Trophoblast cell (in vitro differentiated cells and primary cell): ENCODE measurements around the gene PATL2.
"Not testable (repeated sequence)": the region's sequence is repeated elsewhere in the genome, so short reads cannot be mapped to it uniquely, and the experiment has no call there.

ENCODE experiments used
- DNase-seq, 2 donors: peaks; one replicate each; pipeline ENCODE4 v3.0.0-alpha.2; 2016
- H2AFZ ChIP-seq: 2 replicates; pipeline ENCODE4 v1.6.1; 2013; ENCODE audit warnings: low read length, moderate library complexity, mild to moderate bottlenecking; ENCODE audit not compliant: insufficient read depth, poor library complexity
- H2AK5ac ChIP-seq: 2 replicates; pipeline ENCODE4 v1.6.1; 2013; ENCODE audit warnings: mild to moderate bottlenecking, low read length
- H2BK120ac ChIP-seq: 2 replicates; pipeline ENCODE4 v1.6.1; 2013; ENCODE audit warnings: low read length, mild to moderate bottlenecking, moderate library complexity; ENCODE audit not compliant: insufficient read depth, poor library complexity
- H2BK12ac ChIP-seq: 2 replicates; pipeline ENCODE4 v1.6.1; 2013; ENCODE audit warnings: mild to moderate bottlenecking, low read length, moderate library complexity
- H2BK5ac ChIP-seq: 2 replicates; pipeline ENCODE4 v1.6.1; 2013; ENCODE audit warnings: low read length, low read depth, moderate library complexity, mild to moderate bottlenecking; ENCODE audit not compliant: poor library complexity
- H3K14ac ChIP-seq: 2 replicates; pipeline ENCODE4 v1.6.1; 2013; ENCODE audit warnings: mild to moderate bottlenecking, low read length
- H3K18ac ChIP-seq: 2 replicates; pipeline ENCODE4 v1.6.1; 2013; ENCODE audit warnings: mild to moderate bottlenecking, low read length
- H3K23ac ChIP-seq: 2 replicates; pipeline ENCODE4 v1.6.1; 2013; ENCODE audit warnings: low read length
- H3K27ac ChIP-seq: 2 replicates; pipeline ENCODE4 v1.5.1; 2013; ENCODE audit warnings: low read depth, mild to moderate bottlenecking, inconsistent platforms, low read length, moderate library complexity
- H3K27me3 ChIP-seq: 2 replicates; pipeline ENCODE4 v1.6.1; 2013; ENCODE audit warnings: inconsistent platforms, mild to moderate bottlenecking, low read length, moderate library complexity; ENCODE audit not compliant: insufficient read depth
- H3K36me3 ChIP-seq, 2 experiments: 1 replicate in 1 of 2; 2 replicates in 1 of 2; pipeline ENCODE4 v1.6.1; 2013; ENCODE audit warnings: low read length in 2 of 2, mild to moderate bottlenecking in 2 of 2, moderate library complexity in 1 of 2; ENCODE audit not compliant: insufficient read depth in 2 of 2, control insufficient read depth in 1 of 2
- H3K4ac ChIP-seq: 2 replicates; pipeline ENCODE4 v1.6.1; 2013; ENCODE audit warnings: low read depth, mild to moderate bottlenecking, low read length, moderate library complexity
- H3K4me1 ChIP-seq, 2 experiments: 1 replicate in 1 of 2; 2 replicates in 1 of 2; pipeline ENCODE4 v1.6.1; 2013; ENCODE audit warnings: low read length in 2 of 2, mild to moderate bottlenecking in 2 of 2, moderate library complexity in 1 of 2; ENCODE audit not compliant: insufficient read depth in 2 of 2, control insufficient read depth in 1 of 2
- H3K4me2 ChIP-seq: 2 replicates; pipeline ENCODE4 v1.6.1; 2013; ENCODE audit warnings: inconsistent platforms, mild to moderate bottlenecking, low read length, moderate library complexity
- H3K4me3 ChIP-seq: 2 replicates; pipeline ENCODE4 v1.5.1; 2013; ENCODE audit warnings: mild to moderate bottlenecking, low read depth, low read length, inconsistent platforms
- H3K79me1 ChIP-seq: one replicate; pipeline ENCODE4 v1.6.1; 2013; ENCODE audit warnings: low read length
- H3K79me2 ChIP-seq: 2 replicates; pipeline ENCODE4 v1.6.1; 2013; ENCODE audit warnings: low read length, mild to moderate bottlenecking; ENCODE audit not compliant: control insufficient read depth, insufficient read depth, poor library complexity
- H3K9ac ChIP-seq: 2 replicates; pipeline ENCODE4 v1.6.1; 2013; ENCODE audit warnings: mild to moderate bottlenecking, low read length
- H3K9me3 ChIP-seq: 2 replicates; pipeline ENCODE4 v1.6.1; 2013; ENCODE audit warnings: low read depth, mild to moderate bottlenecking, control low read depth, inconsistent platforms, low read length; ENCODE audit not compliant: insufficient read depth
- H4K12ac ChIP-seq: 2 replicates; pipeline ENCODE4 v1.6.1; 2013; ENCODE audit warnings: low read depth, mild to moderate bottlenecking, low read length, moderate library complexity
- H4K8ac ChIP-seq: 2 replicates; pipeline ENCODE4 v1.6.1; 2013; ENCODE audit warnings: low read depth, mild to moderate bottlenecking, low read length, moderate library complexity
- H4K91ac ChIP-seq: one replicate; pipeline ENCODE4 v1.6.1; 2013; ENCODE audit warnings: low read depth, mild to moderate bottlenecking, low read length, moderate library complexity
- WGBS: extraction: QIAGEN DNeasy Blood & Tissue Kit; methylation state at CpG from one replicate; pipeline ENCODE4 v1.1.7; 2013; ENCODE audit warnings: missing lambda C conversion rate; ENCODE audit not compliant: insufficient read length, insufficient coverage; ENCODE audit errors: extremely low coverage; 5-methylcytosine and 5-hydroxymethylcytosine counted together

PATL2 gene

DNA sequence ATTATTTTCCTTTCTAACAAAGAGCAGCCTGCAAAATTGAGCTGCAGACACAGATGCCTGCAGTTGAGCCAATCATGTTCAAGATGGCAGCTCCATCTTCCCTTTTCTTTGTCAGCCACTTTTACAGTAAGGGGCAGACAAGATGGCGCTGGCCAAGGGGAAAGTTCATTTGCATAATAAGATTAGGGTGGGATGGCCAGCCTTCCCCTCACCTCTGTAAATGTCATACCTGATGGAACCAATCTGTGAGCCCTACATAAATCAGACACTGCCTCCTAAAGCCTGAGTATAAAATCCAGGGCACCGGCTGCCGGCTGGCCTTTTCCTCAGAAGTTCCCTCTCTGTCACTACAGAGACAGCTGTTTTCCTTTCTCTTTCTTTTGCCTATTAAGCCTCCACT lies 15.8 kb downstream of the PATL2 start:
- no peak overlapping the region for H3K4me2 ChIP-seq
- H4K8ac ChIP-seq = no peak overlapping the region
- H3K23ac ChIP-seq = no peak overlapping the region
- H4K91ac ChIP-seq = no peak overlapping the region
- H3K79me1 ChIP-seq = no peaks in the 10 kb centered on the region
- no peak overlapping the region for H2BK120ac ChIP-seq
- no peak overlapping the region for H3K18ac ChIP-seq
- H2AFZ ChIP-seq = no peak overlapping the region
- H3K4ac ChIP-seq = no peak overlapping the region
- H2BK5ac ChIP-seq = no peak overlapping the region
- H3K4me1 ChIP-seq = no peaks in the 10 kb centered on the region
- no peaks in the 10 kb centered on the region for H3K79me2 ChIP-seq
- H4K12ac ChIP-seq = no peak overlapping the region
- no peak overlapping the region for H3K9ac ChIP-seq
- no peak overlapping the region for H3K14ac ChIP-seq
- no peak overlapping the region for H3K27ac ChIP-seq
- H3K4me3 ChIP-seq = no peak overlapping the region
- no peak overlapping the region for H2BK12ac ChIP-seq
- WGBS = no CpG with 5 or more reads among the region's 3 CpGs
- no peaks in the 10 kb centered on the region for H3K36me3 ChIP-seq
- H3K9me3 ChIP-seq = no peaks in the 10 kb centered on the region
- H2AK5ac ChIP-seq = no peak overlapping the region
- H3K27me3 ChIP-seq = no peaks in the 10 kb centered on the region
- DNase-seq = no peak

DNA sequence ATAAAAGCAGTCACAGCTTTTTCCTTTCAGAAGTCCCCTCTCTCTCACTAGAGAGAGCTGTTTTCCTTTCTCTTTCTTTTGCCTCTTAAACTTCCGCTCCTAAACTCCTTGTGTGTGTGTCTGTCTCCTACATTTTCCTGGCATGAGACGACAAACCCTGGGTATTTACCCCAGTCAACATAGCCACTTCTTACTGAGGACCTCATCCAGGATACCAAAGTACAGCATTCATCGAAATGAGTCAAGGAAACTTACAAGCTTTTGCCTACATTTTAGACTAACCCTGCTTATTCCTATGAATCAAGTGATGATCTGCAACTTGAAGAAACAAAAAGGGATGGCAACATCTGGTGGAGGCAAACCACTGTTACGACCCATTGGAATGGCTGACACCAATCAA lies 16.7 kb downstream of the PATL2 start:
- H3K27ac ChIP-seq = no peak overlapping the region
- no peaks in the 10 kb centered on the region for H3K4me1 ChIP-seq
- H4K8ac ChIP-seq = no peak overlapping the region
- no peak overlapping the region for H3K4me2 ChIP-seq
- no peak overlapping the region for H3K18ac ChIP-seq
- H2BK12ac ChIP-seq = no peak overlapping the region
- no peak overlapping the region for H3K4me3 ChIP-seq
- H4K12ac ChIP-seq = no peak overlapping the region
- no peak overlapping the region for H2AK5ac ChIP-seq
- no peaks in the 10 kb centered on the region for H3K79me2 ChIP-seq
- no peak overlapping the region for H4K91ac ChIP-seq
- no peak overlapping the region for H3K23ac ChIP-seq
- no peak overlapping the region for H3K4ac ChIP-seq
- no peaks in the 10 kb centered on the region for H3K27me3 ChIP-seq
- no peaks in the 10 kb centered on the region for H3K79me1 ChIP-seq
- H2BK5ac ChIP-seq = no peak overlapping the region
- no peak overlapping the region for H3K9ac ChIP-seq
- H3K14ac ChIP-seq = no peak overlapping the region
- WGBS = no CpG with 5 or more reads among the region's 4 CpGs
- H3K36me3 ChIP-seq = no peaks in the 10 kb centered on the region
- no peak overlapping the region for H2AFZ ChIP-seq
- DNase-seq = no peak
- H2BK120ac ChIP-seq = no peak overlapping the region
- H3K9me3 ChIP-seq = no peaks in the 10 kb centered on the region

DNA sequence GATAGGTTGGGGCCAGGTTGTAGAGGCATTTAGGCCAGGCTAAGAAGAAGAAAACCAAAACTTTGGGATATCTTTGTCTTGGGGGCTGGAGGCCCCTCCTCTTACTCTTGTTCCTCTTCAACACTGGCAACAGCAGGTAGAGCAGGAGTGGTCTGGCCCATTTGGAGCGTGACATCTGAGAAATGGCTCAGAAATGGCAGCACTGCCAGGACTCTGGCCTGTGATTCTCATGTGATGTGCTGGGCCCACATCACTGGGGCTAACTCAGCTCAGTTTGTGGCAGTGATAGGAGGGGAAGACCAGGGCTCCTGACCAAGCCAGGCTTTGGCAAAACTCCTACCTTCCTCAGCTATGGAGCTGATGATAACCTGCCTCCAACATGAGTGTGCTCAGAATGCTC lies 18.5 kb downstream of the PATL2 start:
- no peak overlapping the region for H4K91ac ChIP-seq
- no peaks in the 10 kb centered on the region for H3K79me2 ChIP-seq
- H3K4me2 ChIP-seq = no peak overlapping the region
- no peak overlapping the region for H4K12ac ChIP-seq
- H3K36me3 ChIP-seq = no peaks in the 10 kb centered on the region
- H3K4me3 ChIP-seq = no peak overlapping the region
- DNase-seq = no peak
- no peak overlapping the region for H3K27ac ChIP-seq
- whole genome bisulfite sequencing = no CpG with 5 or more reads among the region's 1 CpG
- no peak overlapping the region for H4K8ac ChIP-seq
- no peak overlapping the region for H2AK5ac ChIP-seq
- no peaks in the 10 kb centered on the region for H3K79me1 ChIP-seq
- H3K9me3 ChIP-seq = no peaks in the 10 kb centered on the region
- H3K4me1 ChIP-seq = no peaks in the 10 kb centered on the region
- H3K4ac ChIP-seq = no peak overlapping the region
- H3K27me3 ChIP-seq = no peaks in the 10 kb centered on the region
- H2BK5ac ChIP-seq = no peak overlapping the region
- no peak overlapping the region for H3K9ac ChIP-seq
- no peak overlapping the region for H3K14ac ChIP-seq
- no peak overlapping the region for H3K18ac ChIP-seq
- H2BK120ac ChIP-seq = no peak overlapping the region
- no peak overlapping the region for H2BK12ac ChIP-seq
- no peak overlapping the region for H2AFZ ChIP-seq
- no peak overlapping the region for H3K23ac ChIP-seq

DNA sequence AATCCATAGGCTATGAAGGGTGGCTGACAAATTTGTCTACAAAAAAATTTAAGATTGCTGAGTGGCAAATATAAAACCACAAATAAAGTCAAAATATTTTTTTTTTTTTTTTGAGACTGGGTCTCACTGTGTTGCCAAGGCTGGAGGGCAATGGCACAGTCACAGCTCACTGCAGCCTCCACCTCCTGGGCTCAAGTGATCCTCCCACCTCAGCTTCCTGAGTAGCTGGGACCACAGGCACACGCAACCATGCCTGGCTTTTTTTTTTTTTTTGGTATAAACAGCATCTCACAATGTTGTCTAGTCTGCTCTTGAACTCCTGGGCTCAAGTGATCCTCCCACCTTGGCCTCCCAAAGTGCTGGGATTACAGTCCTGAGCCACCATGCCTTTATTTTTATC lies 20.9 kb downstream of the PATL2 start:
- H3K4me2 ChIP-seq, H2BK120ac ChIP-seq, H3K36me3 ChIP-seq, H3K4me1 ChIP-seq, H4K8ac ChIP-seq, H3K4ac ChIP-seq, H3K79me1 ChIP-seq, H3K9ac ChIP-seq, H3K4me3 ChIP-seq, H2AK5ac ChIP-seq, H2AFZ ChIP-seq, H2BK12ac ChIP-seq, DNase-seq, H2BK5ac ChIP-seq, H3K9me3 ChIP-seq, H4K12ac ChIP-seq, H3K79me2 ChIP-seq, H4K91ac ChIP-seq, H3K18ac ChIP-seq, H3K27ac ChIP-seq, H3K27me3 ChIP-seq, H3K23ac ChIP-seq, H3K14ac ChIP-seq: not testable (repeated sequence)
- WGBS = no CpG with 5 or more reads among the region's 1 CpG
